C4-2B (cell line): Measurements from ENCODE around the gene VDAC1.

Experiments
- CTCF ChIP-seq: fragments of 450-650 bp; conservative IDR thresholded peaks from 2 replicates; pipeline ENCODE4 v1.5.1; 2017; ENCODE audit warnings: mild to moderate bottlenecking
- ZFX ChIP-seq: fragments of 450-650 bp; IDR thresholded peaks from 2 replicates; pipeline ENCODE4 v1.6.1; 2017

GRCh38 chr5:133967124-133967523, 37.7 kb downstream of the VDAC1 start:
- TF ChIP-seq CTCF (no peak), ZFX (no peak)
